Measurements from ENCODE around the gene FGF8.

Gene FGF8

DNA sequence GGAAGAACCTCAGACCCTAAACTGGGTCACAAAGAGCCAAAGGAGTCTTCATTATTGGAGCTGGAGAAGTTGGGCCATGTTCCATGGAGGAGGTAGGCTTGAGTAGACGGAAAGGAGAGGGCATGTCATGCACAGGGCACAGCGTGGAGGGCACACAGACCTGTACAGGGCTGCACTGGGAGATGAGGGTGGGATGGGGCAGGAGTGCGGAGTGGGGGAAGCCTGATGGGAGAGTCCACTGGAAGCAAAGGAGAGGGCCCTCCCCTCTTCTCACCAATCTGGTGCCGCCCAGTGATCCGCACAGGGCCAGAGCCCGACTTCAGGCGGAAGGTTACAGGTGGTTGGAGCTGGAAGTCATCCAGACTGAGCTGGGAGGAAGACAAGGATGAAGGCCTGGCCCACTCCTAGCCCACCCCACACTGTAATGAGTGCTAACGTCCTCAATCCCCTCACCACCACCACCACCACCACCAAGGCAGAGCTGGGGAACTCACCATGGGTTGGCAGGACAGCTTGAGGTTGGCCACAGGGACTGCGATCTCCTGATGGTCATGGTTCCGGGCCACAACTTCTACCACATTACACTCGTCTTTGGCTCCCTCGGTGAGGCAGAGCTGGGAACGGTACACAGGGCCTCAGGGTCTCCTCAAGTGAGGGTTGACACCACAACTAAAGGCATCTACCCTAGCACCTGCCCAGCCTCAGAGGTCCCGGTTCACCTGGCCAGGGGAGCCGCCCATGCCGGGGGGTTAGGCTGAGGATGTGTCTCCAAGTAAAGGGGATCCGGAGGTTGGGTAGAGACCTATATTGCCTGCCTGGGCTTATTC is 6.3 kb upstream of the FGF8 start:
- DNase-seq (ENCODE audit: low read depth) = no peak

DNA sequence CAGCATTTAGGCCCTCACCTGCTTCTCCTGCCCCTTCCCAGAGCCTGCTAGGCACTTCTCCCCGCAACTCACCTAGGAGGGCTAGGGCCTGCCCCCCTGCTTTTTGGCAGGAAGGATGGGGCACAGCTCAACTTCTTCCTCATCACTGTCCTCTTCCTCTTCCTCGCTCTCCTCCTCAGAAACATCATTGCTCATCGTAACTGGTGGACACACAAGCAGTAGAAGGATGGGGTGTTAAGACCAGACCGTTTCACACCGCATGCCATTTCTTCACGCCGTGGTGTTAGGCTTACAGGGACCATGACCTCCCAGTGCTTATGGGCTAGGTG is 5.7 kb upstream of the FGF8 start:
- DNase-seq (ENCODE audit: low read depth) = no peak

DNA sequence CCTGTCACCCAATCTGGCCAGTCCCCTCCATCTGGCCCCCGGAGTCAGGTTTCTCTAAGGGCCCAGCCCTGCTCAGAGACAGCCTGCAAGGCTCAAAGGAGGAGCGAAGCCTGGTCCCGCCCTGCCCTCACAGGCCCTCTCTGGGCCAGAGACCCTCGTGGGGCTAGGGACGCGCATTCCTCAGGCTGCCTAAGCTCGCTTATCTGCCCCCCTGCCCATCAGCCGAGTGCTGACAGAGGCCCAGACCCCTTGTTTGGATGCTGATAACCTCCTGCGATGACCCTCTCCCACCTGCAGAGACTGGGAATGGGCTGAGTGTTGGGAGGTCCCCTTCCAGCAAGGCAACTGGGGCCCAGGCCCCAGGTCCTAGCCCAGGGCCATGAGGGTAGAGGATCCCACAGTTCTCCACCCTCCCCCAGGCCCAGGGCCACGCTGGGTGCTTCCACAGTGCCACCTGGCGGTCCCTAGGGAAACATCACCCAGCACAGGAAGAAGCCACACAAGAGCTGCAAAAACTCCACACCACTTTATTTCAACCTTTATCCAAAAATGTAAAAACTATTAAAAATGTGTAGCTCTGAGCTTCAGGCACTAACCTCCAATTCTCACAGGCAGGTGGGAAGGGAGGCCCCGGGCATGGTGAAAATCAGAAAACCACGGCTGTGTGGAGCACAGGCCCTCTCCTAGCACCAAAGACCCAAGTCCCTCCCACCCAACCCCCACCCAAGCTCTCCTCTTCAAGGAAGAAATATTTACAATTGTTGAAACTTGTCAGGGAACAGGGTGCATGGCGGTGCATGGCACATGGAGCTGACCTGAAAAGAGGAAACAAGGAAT is 5.1 kb upstream of the FGF8 start:
- DNase-seq (ENCODE audit: low read depth) = peak; percentile 50

DNA sequence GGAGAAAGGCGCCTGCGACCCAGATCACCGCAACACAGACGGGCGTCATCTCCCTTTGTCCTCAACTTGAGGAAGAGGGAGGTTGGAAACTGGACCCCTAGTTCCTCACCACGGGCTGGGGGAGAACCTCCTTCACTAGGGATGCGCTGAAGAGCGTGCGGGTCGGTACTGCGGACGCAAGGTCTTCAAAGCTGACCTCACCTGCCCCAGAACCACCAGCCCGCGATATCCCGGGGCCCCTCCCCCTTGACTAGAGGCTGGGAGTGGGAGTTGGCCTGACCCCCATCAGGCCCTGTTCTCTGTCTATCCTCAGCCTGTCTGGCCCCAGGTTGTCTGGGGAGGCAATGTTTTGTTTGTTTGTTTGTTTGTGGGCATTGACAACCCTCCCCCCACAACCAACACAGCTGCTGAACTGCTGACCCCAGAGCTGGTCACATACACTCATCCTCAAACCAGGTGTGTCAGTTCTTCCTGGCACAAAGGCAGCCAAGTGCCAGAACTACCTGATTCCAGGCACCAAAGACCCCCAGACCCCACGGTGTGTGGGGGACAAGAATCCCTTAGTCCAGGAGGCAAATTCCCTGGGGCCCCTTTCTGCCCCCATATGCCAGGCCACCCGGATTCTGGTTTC is 4.4 kb upstream of the FGF8 start:
- DNase-seq (ENCODE audit: low read depth) = no peak

DNA sequence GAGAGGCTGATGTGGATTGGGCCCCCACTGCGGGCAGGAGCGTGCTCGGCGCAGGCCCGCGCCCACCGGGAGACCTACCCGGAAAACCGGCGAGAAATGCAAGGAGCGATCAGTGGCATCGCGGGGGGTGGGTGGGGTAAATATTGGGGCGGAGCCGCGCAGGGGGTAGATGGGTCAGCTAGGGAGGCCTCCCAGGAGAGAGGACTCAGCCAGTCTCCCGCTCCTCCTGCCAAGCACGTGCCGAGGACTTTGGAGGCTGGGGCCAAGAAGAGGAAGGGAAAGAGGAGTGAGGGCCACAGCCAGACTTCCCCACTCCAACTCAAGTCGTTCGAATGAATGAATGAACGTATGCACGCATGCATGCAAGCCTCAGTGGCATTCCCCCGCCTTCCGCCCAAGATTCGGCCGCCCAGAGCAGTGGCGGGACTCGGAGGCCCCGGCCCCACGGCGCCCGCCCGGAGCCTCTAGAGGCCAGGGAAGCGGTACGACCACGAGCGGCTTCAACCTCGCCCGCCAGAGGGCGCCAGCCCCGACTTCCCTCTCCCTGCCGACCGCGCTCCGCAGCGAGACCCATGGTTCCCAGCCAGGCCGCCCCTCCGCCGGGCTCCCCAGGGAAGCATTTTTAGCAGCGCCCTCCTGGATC is 3.8 kb upstream of the FGF8 start:
- peak; percentile 79 for DNase-seq (ENCODE audit: low read depth)

DNA sequence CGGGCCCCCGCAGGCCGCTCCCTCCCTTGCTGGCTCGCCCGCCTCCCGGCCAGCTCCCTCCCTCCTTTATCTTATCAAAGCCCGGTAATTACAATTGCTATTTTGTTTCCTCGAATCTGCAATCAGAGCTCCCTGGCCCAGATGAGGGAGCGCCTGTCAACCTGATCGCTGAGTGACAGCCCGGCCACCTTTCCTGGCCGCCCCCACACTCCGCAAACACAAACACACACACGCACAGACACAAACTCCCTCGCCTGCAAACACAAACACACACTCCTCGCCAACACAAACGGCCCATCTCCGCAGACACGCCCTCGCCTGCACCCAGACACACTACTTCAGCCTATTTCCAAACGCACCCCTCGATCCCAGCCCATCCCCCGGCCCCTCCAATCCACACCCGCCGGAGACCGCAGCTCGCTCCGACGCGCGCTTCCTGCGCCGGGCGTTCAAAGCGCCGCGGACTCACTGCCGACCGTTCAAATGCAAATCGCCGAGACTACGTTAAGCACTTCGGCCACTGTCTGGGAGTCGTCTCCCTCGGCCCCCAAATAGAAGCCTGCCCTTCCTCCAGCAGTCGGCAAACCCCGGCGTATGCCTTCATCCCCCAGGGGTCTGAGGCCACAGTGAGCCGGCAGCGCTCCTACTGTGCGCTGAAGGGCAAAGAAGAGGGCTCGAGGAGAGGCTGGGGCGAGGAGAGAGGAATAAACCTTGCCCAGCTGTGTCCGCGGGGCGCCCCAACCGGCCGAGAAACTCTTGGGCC is 3.0 kb upstream of the FGF8 start:
- no peak for DNase-seq (ENCODE audit: low read depth)

DNA sequence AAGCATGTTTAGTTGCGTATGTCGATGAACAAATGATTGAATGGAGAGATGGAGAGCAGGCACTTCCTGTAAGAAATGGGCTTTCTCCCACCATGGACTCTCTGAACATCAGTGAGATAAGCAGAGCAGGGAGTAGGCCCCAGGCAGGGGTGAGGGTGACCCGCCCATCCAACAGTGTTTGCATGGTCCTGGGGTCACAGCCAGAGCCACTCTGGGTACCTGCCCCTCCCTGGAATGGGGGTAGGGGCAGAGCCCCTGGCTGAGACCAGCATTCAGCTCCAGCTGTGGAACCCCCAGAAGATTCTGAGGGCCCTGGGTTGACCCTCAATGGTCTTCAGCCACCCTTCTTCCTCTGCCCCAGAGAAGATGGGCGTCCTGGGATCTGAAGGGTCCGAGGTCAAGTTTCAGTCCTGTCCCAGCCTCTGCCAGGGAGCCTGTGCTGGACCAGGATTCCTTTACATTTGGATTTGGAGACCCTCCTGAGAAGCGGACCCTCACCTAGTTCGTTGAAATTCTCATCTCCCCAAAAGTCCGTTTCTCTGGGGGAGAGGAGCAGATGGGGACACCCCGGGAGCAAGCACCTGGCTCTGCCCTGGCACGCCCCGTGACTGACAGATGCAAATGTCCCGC is 2.4 kb upstream of the FGF8 start:
- no peak for DNase-seq (ENCODE audit: low read depth)

DNA sequence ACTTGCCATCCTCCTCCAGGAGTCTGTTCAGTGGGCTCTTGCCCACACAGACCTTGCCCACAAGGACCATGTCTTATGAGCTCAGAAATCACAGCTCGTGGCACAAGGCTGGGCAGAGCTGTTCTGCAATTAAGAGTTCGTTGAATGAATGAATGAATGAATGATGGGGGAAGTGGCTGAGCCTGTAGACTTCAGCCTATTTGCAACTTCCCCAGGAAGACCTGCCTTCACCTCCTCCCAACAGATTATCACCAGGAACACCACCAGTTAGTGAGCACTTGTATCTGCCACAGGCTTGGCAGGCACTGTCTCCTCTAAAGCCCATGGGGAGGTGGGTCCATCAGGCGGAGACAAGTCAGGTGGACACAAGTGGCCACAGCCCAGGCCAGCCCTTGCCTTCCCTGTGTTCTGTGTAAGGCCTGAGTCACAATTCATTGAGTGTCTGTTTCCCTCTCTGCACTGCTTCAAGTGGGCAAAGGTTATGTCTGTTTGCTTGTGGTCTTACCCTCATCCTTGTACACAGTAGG is 1.8 kb upstream of the FGF8 start:
- DNase-seq (ENCODE audit: low read depth) = no peak

DNA sequence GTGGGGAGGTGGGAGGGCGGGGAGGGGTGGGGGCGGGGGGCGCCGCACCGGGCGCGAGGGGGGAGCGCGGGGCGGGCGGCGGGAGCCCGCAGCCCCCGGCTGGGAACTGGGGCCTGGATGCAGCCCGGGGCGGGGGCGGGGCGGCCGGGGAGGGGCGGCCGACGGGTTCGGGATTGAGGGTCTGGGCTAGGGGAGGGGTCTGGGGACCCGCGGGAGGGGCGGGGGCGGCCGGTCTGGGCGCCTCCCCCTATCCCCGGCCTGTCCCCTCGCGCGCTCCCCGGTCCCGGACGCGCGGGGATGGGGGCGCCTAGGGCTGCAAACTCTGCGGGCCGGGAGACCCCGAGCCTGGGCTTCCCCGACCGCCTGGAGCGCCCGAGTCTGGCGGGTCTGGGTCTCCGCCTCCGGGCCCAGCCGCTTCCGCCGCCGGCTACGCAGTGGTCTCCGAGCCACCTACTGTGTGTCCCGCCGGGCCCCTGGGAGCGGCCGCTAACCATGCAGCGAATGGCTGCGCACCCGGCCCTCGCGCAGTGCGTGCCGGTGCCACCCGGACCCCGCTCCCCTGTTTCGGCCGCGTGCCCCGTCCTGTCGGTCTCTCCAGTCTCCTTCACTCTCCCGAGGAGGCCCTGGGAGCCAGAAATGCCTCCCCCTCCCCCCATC is 375 bp upstream of the FGF8 start:
- no peak for DNase-seq (ENCODE audit: low read depth)

DNA sequence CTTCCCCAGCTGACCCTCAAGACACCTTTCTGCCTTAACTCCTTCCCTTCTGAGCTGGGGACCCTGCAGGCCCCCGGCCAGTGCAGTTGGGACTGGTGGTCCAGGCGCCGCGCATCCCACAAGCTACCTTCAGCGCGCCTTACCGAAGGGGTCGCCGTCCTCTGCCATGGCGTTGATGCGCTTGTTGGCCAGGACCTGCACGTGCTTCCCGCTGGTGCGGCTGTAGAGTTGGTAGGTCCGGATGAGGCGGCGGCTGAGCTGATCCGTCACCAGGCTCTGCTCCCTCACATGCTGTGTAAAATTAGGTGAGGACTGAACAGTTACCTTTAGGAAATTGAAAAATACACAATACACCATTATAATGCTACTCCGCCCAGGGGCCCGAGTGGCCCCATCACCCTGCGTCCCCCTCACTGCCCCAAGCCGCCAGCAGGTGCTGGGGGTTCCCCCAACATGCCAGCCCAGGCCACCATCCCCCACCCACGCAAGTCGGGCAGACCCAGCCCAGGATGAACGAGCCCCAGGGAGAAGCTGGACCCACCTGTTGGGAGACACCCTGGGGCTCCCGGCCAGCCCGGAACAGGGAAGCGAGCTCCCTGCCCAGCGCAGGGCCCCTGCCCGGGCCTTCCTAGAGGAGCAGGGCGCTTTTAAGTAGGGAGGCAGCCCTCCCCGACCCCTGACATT is 1.2 kb downstream of the FGF8 start:
- no peak for DNase-seq (ENCODE audit: low read depth)

DNA sequence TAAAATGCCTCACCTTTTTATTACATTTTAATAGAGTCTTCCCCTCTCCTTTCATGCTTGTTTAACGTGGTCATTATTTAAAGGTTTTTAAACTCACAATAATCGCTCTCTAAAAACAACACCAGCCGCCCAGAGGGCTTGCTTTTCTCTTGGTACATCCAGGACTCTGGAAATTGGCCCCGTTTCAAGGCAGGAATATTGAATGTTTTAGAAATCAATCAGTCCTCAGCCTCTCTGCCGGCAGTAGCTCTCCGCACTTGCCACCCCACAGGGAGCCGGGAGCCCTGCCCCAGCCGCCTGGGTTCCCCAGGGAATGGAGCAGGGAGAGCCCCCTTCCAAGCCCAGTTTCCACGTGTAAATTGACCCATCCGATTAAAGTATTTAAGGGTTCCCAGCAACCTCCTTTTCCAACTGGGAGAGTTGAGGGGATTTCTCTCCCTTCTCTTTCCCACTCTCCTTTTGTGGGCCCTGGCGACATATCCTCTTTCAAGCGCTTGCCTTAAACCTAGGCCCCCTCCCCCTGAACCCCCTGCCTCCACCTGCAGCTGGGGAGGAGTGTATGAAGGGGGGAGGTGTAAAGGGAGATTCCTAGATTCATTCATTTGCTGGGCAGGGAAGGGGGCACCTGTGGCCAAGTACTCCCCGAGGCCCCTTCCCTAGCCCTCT is 1.9 kb downstream of the FGF8 start:
- no peak for DNase-seq (ENCODE audit: low read depth)

DNA sequence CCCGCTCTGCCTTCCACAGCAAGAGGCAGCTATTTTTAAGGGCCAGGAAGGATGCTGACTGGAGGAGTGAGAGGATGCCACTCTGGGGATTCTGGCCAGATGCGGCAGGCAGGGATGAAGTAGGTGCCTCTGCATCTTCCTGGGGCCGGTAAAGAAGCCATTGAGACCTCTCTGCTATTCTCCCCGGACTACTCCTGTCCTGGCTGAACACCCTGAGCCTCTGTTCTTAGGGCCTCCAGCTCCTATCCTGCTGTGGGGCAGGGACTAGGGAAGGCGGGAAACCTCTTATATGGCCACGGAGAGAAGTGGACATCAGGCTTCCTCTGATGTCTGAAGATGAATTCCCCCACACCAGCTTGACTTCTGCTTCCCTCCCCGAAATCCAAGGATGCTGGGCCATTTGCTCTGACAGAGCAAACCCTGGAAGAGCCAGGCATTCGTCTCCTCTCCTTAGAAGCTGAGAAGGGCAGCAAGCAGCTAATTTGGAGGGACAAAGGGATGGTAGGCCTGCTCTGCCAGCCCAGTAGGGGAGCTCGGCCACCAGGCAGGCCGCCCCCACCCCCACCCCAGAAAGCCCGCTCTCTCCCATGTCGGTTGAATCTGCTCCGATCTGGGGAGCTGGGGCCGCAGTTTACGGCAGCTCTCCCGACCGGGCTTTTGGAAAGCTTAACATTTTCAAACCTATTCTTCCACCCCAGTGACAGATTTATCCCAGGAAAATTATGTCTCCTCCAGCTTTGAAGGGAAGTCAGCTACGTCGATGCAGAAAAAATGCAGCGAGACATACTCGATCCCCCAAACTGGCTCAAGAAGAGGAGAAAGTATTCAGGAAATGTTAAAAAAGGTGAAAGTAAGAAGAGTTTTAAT is 2.8 kb downstream of the FGF8 start:
- DNase-seq (ENCODE audit: low read depth) = no peak

DNA sequence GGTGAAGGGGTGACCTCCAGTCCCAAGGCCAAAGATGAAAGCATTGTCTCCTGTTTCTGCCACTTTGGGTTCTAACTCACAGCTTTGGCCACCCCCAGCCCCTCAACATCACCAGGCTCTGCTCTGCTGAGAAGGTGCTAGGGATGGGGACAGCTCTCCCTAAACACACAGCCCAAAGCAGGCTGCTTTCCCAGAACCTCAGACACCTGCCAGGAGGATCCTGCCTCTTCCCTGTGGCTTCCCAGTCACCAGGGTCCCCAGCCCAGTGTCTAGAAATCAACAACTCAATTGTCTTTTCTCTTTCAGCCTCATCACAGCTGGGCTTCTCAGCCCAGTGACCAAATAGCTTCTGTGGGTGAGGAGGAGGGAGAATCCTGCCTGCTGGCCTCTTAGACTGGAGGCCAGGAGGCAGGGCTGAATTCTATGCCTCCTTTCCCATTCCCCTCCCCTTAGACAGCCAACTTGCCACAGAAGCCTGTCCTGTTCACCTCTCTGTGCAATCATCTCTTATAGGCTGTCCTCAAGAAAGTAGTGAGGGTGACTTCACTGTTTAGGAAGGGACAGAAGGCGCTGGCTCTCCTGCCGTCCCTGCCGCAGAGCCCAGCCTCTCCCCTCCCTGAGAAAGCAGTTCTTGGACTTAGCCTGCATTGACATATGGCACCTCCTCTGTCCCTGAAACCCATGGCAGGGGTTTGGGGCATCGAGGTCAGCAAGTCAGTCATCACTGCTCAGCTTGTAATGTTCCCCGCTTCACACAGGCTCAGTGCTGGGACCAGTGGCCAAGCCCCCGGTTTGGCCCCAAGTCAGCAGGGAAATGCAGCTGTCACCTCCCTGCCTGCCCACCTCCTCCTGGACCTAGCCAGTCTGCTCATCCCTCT is 3.7 kb downstream of the FGF8 start:
- no peak for DNase-seq (ENCODE audit: low read depth)

DNA sequence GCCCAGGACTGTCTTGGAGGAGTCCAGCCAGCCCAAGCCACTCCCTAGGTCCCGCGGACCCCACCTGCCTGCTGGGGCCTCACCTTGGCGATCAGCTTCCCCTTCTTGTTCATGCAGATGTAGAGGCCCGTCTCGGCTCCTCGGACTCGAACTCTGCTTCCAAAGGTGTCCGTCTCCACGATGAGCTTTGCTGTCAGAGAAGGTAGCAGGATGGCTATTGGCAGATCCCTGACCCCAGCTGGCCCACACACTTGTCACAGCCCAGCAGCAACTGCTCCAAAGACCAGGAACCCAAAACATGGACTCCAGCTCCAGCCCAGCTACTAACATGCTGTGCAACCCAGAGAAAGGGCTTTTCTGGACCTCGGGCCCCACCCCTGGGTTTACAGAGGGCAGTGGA is 4.5 kb downstream of the FGF8 start:
- DNase-seq (ENCODE audit: low read depth) = no peak

DNA sequence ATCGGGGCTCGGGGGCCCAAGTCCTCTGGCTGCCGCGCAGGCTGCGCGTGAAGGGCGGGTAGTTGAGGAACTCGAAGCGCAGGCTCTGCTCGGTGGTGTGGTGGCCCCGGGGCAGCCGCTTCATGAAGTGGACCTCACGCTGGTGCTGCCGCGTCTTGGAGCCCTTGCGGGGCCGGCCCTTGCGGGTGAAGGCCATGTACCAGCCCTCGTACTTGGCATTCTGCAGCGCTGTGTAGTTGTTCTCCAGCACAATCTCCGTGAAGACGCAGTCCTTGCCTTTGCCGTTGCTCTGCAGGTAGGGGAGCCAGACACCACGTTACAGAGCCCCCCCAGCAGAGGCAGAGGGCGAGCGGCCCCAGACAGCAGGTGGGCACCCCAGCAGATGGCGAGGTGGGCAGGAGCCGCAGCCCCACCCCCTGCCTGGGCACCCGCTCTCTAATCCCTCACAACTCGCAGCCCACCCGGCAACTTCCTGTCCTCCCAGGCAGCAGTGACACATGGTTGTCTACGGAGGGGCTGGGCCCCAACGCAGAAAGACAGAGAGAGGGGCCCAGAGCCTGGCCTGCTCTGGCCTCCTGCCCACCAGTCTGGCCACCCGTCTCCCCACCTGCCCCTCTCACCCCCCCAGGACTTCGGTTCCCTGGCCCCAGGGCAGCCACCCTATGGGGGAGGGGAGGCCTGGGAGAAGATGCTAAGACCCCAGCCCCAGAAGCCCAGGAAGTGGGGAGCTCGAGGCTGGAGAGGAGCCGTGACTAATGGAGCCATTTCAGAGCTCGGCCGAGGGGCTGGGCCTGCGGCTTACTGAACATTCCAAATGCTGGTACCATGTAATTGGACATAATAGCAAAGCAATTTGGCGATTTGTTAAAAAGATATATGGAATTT is 5.3 kb downstream of the FGF8 start:
- no peak for DNase-seq (ENCODE audit: low read depth)

DNA sequence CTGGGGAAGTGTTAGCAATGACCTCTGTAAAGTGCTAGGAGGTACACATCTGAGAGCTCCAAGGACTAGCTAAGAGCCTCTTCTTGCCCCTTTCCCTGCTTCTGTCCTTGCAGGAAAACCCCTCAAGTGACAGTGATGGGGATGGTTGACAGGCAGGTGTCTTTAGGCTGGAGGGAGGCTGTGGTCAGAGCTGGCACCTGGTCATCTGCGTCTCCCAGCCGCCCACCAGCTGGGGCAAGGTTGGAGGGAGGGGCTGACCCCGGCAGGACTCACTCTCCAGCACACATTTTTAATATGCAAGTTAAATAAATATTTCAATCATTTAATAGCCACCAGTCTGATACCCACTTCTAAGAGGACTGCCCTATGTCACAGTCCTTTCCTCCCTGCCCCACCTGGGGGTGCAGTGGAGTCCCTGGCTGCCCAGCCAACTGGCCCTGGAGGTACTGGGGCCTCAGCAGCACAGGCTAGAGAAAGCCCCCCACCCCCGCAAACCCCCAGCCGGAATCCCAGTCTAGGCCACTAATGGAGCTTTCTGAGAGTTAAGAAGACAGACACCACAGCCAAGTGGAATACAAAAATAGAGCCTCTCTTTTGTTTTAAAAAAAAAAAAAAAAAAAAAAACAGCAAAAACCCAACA is 6.3 kb downstream of the FGF8 start:
- DNase-seq (ENCODE audit: low read depth) = no peak
